Neural progenitor cell (in vitro differentiated cells): ENCODE results near the gene SLC17A8. TPM values are rescaled to one million over a fixed set of nuclear protein-coding genes. Genes with fewer than 3 reads are reported as not detected.

ENCODE experiments used
- DNase-seq: peaks from one replicate; pipeline ENCODE4 v3.0.0-alpha.2; 2016; ENCODE audit warnings: low spot score
- H2AFZ ChIP-seq: fragments of 200-600 bp; sonication (generic); replicated peaks from 2 replicates; pipeline ENCODE4 v1.6.1; 2016; ENCODE audit warnings: antibody characterized with exemption
- H3F3A ChIP-seq: fragments of 200-600 bp; sonication (generic); 2 replicates; pipeline ENCODE4 v1.6.1; 2016; ENCODE audit warnings: antibody characterized with exemption, low read depth
- H3K27ac ChIP-seq: fragments of 200-600 bp; sonication (generic); 2 replicates; pipeline ENCODE4 v1.5.1; 2016; ENCODE audit warnings: mild to moderate bottlenecking
- H3K27me3 ChIP-seq: fragments of 200-600 bp; sonication (generic); 2 replicates; pipeline ENCODE4 v1.6.1; 2016; ENCODE audit warnings: mild to moderate bottlenecking, moderate library complexity
- H3K36me3 ChIP-seq: fragments of 200-600 bp; sonication (generic); 2 replicates; pipeline ENCODE4 v1.5.1; 2016
- H3K4me1 ChIP-seq: fragments of 200-600 bp; sonication (generic); 2 replicates; pipeline ENCODE4 v1.6.1; 2016; ENCODE audit warnings: mixed run types
- H3K4me2 ChIP-seq: fragments of 200-600 bp; sonication (generic); 2 replicates; pipeline ENCODE4 v1.6.1; 2016
- H3K4me3 ChIP-seq: fragments of 200-600 bp; sonication (generic); 2 replicates; pipeline ENCODE4 v1.5.1; 2016
- H3K79me2 ChIP-seq: fragments of 200-600 bp; sonication (generic); 2 replicates; pipeline ENCODE4 v1.6.1; 2016; ENCODE audit warnings: low read depth
- H3K9ac ChIP-seq: fragments of 200-600 bp; sonication (generic); 2 replicates; pipeline ENCODE4 v1.6.1; 2016
- H3K9me3 ChIP-seq: fragments of 200-600 bp; sonication (generic); 2 replicates; pipeline ENCODE4 v1.5.1; 2016; ENCODE audit warnings: low read depth
- H4K20me1 ChIP-seq: fragments of 200-600 bp; sonication (generic); 2 replicates; pipeline ENCODE4 v1.6.1; 2016; ENCODE audit warnings: low read depth
- H3K27ac Mint-ChIP-seq: 3 replicates; pipeline ENCODE4 v1.8.0; 2021; ENCODE audit warnings: mixed read lengths
- H3K27me3 Mint-ChIP-seq: 2 replicates; pipeline ENCODE4 v1.8.0; 2022; ENCODE audit warnings: low read depth, mild to moderate bottlenecking, inconsistent platforms, moderate library complexity, mixed read lengths; ENCODE audit not compliant: insufficient read depth
- H3K36me3 Mint-ChIP-seq: 3 replicates; pipeline ENCODE4 v1.8.0; 2021; ENCODE audit warnings: mixed read lengths
- H3K4me1 Mint-ChIP-seq: 3 replicates; pipeline ENCODE4 v1.8.0; 2021; ENCODE audit warnings: mixed read lengths
- H3K4me3 Mint-ChIP-seq: 3 replicates; pipeline ENCODE4 v1.8.0; 2021; ENCODE audit warnings: mild to moderate bottlenecking, moderate library complexity, mixed read lengths
- H3K9me3 Mint-ChIP-seq: 3 replicates; pipeline ENCODE4 v1.8.0; 2020; ENCODE audit warnings: mixed read lengths
- CTCF ChIP-seq: fragments of 200-600 bp; sonication (generic); IDR thresholded peaks from 2 replicates; pipeline ENCODE4 v1.5.1; 2017; ENCODE audit warnings: antibody characterized with exemption, mild to moderate bottlenecking
- EZH2 ChIP-seq: fragments of 200-600 bp; sonication (generic); IDR thresholded peaks from 2 replicates; pipeline ENCODE4 v1.6.1; 2017; ENCODE audit warnings: antibody characterized with exemption, mild to moderate bottlenecking, moderate library complexity
- EZH2phosphoT487 ChIP-seq: fragments of 200-600 bp; sonication (generic); IDR thresholded peaks from 2 replicates; pipeline ENCODE4 v1.6.1; 2017; ENCODE audit warnings: antibody characterized with exemption
- total RNA-seq: library from RNA; depleted of rRNA; stranded (reverse); fragments of >200 nt; gene quantifications from 2 replicates; pipeline ENCODE4 v1.2.3, GENCODE V29; 2015; ENCODE audit warnings: low replicate concordance

The SLC17A8 gene
- total RNA-seq, 1 donor from 2014 or later, result not detected

DNA sequence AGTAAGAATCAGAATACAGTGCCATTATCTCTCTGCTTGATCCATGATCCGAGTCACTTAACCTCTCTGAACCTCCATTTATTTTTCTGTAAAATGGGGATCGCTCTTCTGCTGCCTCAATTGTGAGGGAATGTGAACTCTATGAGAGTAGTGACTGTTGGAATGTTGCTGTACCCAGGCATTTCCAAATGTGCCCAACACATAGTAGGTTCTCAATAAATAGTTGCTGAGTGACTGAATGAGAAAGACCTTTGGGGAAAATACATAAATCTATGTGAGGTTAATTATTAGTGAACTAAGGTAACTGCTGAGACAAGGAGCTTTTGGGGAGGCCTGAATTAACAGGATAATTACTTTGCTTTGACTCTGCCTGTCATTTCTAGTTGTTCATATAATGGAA is 82.9 kb downstream of the SLC17A8 start:
- Histone ChIP-seq H3K9ac (no peak overlapping the region), H4K20me1 (no peaks in the 10 kb centered on the region), H3K36me3 (no peaks in the 10 kb centered on the region), H3K4me2 (no peak overlapping the region), H3K79me2 (no peaks in the 10 kb centered on the region), H2AFZ (no peak overlapping the region), H3K27ac (no peak overlapping the region), H3K4me1 (no peaks in the 10 kb centered on the region), H3K4me3 (no peak overlapping the region), H3K27me3 (no peaks in the 10 kb centered on the region), H3F3A (no peaks in the 10 kb centered on the region), H3K9me3 (no peaks in the 10 kb centered on the region)
- H3K27me3 Mint-ChIP-seq, result no peaks in the 10 kb centered on the region
- no peak for TF ChIP-seq EZH2phosphoT487
- no peaks in the 10 kb centered on the region for H3K36me3 Mint-ChIP-seq
- H3K27ac Mint-ChIP-seq, result no peak overlapping the region
- H3K4me1 Mint-ChIP-seq, result no peaks in the 10 kb centered on the region
- no peak for DNase-seq
- H3K9me3 Mint-ChIP-seq, result no peaks in the 10 kb centered on the region
- H3K4me3 Mint-ChIP-seq, result no peak overlapping the region

- H3F3A ChIP-seq, result no peaks in the 10 kb centered on the region
Measured at GRCh38 chr12:100442403-100442802, 85.5 kb downstream of the SLC17A8 start.

DNA sequence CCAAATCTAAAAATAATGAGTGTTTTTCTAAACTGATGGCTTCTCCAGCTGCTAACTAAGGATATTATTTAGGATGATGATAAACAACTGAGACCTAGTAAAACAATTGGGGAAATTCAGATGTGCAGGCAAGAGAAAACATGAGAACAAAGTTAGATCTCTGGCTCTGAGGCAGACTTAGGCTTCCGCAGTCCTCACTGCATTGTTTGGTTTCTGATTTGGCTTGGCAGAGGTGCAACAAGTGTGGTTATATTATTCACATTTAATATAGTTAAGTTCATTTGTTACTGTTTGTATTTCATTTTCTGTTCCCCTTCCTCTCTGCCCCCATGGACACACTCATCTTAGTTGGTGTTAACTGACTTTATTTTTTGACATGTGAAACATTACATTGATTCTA is 86.6 kb downstream of the SLC17A8 start:
- peaks cover 16% of the 10 kb centered on the region for H3K4me1 Mint-ChIP-seq
- H3K4me2 ChIP-seq, result no peak overlapping the region

More at GRCh38 chr12:100442403-100442802, 85.5 kb downstream of the SLC17A8 start:
- Mint-ChIP-seq H3K4me1 (peaks cover 9% of the 10 kb centered on the region), H3K27ac (no peak overlapping the region), H3K9me3 (no peaks in the 10 kb centered on the region), H3K27me3 (no peaks in the 10 kb centered on the region), H3K4me3 (no peak overlapping the region), H3K36me3 (no peaks in the 10 kb centered on the region)
- no peak for DNase-seq
- Histone ChIP-seq H3K79me2 (no peaks in the 10 kb centered on the region), H3K9ac (no peak overlapping the region), H3K4me1 (peaks cover 5% of the 10 kb centered on the region), H3K4me3 (no peak overlapping the region), H3K27ac (no peak overlapping the region), H3K4me2 (no peak overlapping the region), H4K20me1 (no peaks in the 10 kb centered on the region), H3K27me3 (no peaks in the 10 kb centered on the region), H3K36me3 (no peaks in the 10 kb centered on the region), H2AFZ (no peak overlapping the region), H3K9me3 (no peaks in the 10 kb centered on the region)
- TF ChIP-seq EZH2, result no peak
- TF ChIP-seq EZH2phosphoT487, result no peak
- no peak for TF ChIP-seq CTCF

More for the DNA sequence above, 86.6 kb downstream of the SLC17A8 start:
- Histone ChIP-seq H2AFZ (no peak overlapping the region), H3K9me3 (no peaks in the 10 kb centered on the region), H3K27ac (no peak overlapping the region), H3K36me3 (no peaks in the 10 kb centered on the region), H3F3A (no peaks in the 10 kb centered on the region), H3K4me1 (peaks cover 10% of the 10 kb centered on the region), H3K27me3 (no peaks in the 10 kb centered on the region), H4K20me1 (no peaks in the 10 kb centered on the region), H3K79me2 (no peaks in the 10 kb centered on the region), H3K4me3 (no peak overlapping the region), H3K9ac (no peak overlapping the region)
- no peak for DNase-seq
- Mint-ChIP-seq H3K27ac (no peak overlapping the region), H3K36me3 (no peaks in the 10 kb centered on the region), H3K9me3 (no peaks in the 10 kb centered on the region), H3K4me3 (no peak overlapping the region), H3K27me3 (no peaks in the 10 kb centered on the region)
- no peak for TF ChIP-seq CTCF
- no peak for TF ChIP-seq EZH2
- TF ChIP-seq EZH2phosphoT487, result no peak
